Endothelial cell of umbilical vein (primary cell): ENCODE results near the gene FKRP. TPM values are rescaled to one million over a fixed set of nuclear protein-coding genes. Genes with fewer than 3 reads are reported as not detected.

ENCODE experiments used
- BruUV-seq: library from RNA; stranded (reverse); fragments of 400-500 nt; replicated peaks from 2 replicates; lab custom pipeline; 2021; lab: Mats Ljungman, UMichigan
- CTCF ChIA-PET: fragments of 300-600, 350-600 bp; sonication (Branson Sonifier 250); formaldehyde crosslinking; loops from one replicate; lab custom pipeline; 2021; ENCODE audit warnings: antibody characterized with exemption, inconsistent platforms; lab: Charles Lee
- POLR2A ChIA-PET: fragments of 300-600, 350-600 bp; sonication (Branson Sonifier 250); formaldehyde crosslinking; loops from one replicate; lab custom pipeline; 2021; ENCODE audit warnings: antibody characterized with exemption, inconsistent platforms; lab: Charles Lee
- DNase-seq: peaks from one replicate; pipeline ENCODE4 v3.0.0-alpha.2; 2011; ENCODE audit warnings: low read depth, low spot score
- FAIRE-seq: peaks from 2 replicates; lab custom pipeline; 2011; peaks lifted over from hg19 to GRCh38; lab: Jason Lieb, UNC
- H2AFZ ChIP-seq: 2 replicates; pipeline ENCODE4 v1.6.0; 2012; ENCODE audit warnings: low read depth, low read length, control low read depth, inconsistent platforms
- H3K27ac ChIP-seq: 2 replicates; pipeline ENCODE4 v1.5.1; 2011; ENCODE audit warnings: low read depth, mild to moderate bottlenecking, control low read depth, low read length, moderate library complexity; ENCODE audit not compliant: insufficient read depth
- H3K27me3 ChIP-seq, 2 experiments: 2 replicates each; pipeline versions ENCODE4 v1.6.0 to v1.6.1; 2011; ENCODE audit warnings: low read length in 2 of 2, mixed read lengths in 1 of 2; ENCODE audit not compliant: control insufficient read depth in 2 of 2, insufficient read depth in 2 of 2
- H3K36me3 ChIP-seq, 2 experiments: 2 replicates in 1 of 2; 3 replicates in 1 of 2; pipeline ENCODE4 v1.5.1; 2011; ENCODE audit warnings: low read length in 2 of 2, mild to moderate bottlenecking in 1 of 2, moderate library complexity in 1 of 2; ENCODE audit not compliant: control insufficient read depth in 2 of 2, insufficient read depth in 2 of 2; ENCODE audit errors: extremely low read depth in 1 of 2
- H3K4me1 ChIP-seq: 3 replicates; pipeline ENCODE4 v1.5.1; 2011; ENCODE audit warnings: mild to moderate bottlenecking, low read length; ENCODE audit not compliant: control insufficient read depth, insufficient read depth; ENCODE audit errors: extremely low read depth
- H3K4me2 ChIP-seq: 2 replicates; pipeline ENCODE4 v1.6.1; 2011; ENCODE audit warnings: low read length, control low read depth, mixed read lengths; ENCODE audit not compliant: insufficient read depth
- H3K4me3 ChIP-seq, 3 experiments: fragments of 200-600 bp in 1 of 3; sonication (generic), shearing (Covaris generic) in 1 of 3; replicated peaks in 1 of 3; 2 replicates each; pipeline ENCODE4 v1.5.1; 2011 to 2016; ENCODE audit warnings: control low read depth in 3 of 3, low read length in 3 of 3, mild to moderate bottlenecking in 2 of 3, inconsistent platforms in 1 of 3, low read depth in 1 of 3, moderate library complexity in 1 of 3; ENCODE audit not compliant: insufficient read depth in 1 of 3
- H3K79me2 ChIP-seq: 2 replicates; pipeline ENCODE4 v1.6.0; 2012; ENCODE audit warnings: low read length, inconsistent platforms; ENCODE audit not compliant: control insufficient read depth, insufficient read depth
- H3K9ac ChIP-seq: replicated peaks from 2 replicates; pipeline ENCODE3; 2011; ENCODE audit warnings: low read length, control low read depth; ENCODE audit not compliant: insufficient read depth; ENCODE audit errors: extremely low read depth
- H3K9me1 ChIP-seq: replicated peaks from 3 replicates; pipeline ENCODE4 v1.6.0; 2011; ENCODE audit warnings: mild to moderate bottlenecking, low read length; ENCODE audit not compliant: control insufficient read depth, insufficient read depth; ENCODE audit errors: extremely low read depth
- H3K9me3 ChIP-seq: replicated peaks from 2 replicates; pipeline ENCODE4 v1.5.1; 2012; ENCODE audit warnings: low read length, inconsistent platforms; ENCODE audit not compliant: control insufficient read depth, insufficient read depth
- H4K20me1 ChIP-seq: replicated peaks from 2 replicates; pipeline ENCODE3; 2011; ENCODE audit warnings: mild to moderate bottlenecking, low read length; ENCODE audit not compliant: control insufficient read depth, insufficient read depth; ENCODE audit errors: extremely low read depth
- CTCF ChIP-seq, 2 donors: IDR thresholded peaks; 1 replicate in 1 of 2; 2 replicates in 1 of 2; pipeline ENCODE4 v1.5.1; 2011; ENCODE audit warnings: low read length in 2 of 2, mild to moderate bottlenecking in 2 of 2, moderate library complexity in 2 of 2, control low read depth in 1 of 2, inconsistent platforms in 1 of 2, low read depth in 1 of 2; ENCODE audit not compliant: insufficient read depth in 1 of 2; ENCODE audit errors: extremely low read depth in 1 of 2
- EZH2 ChIP-seq: IDR thresholded peaks from 2 replicates; pipeline ENCODE4 v1.6.1; 2012; ENCODE audit warnings: borderline replicate concordance, low read depth, mild to moderate bottlenecking, moderate library complexity, low read length, inconsistent platforms; ENCODE audit not compliant: severe bottlenecking
- FOS ChIP-seq: IDR thresholded peaks from 2 replicates; pipeline ENCODE4 v1.6.1; 2011; ENCODE audit warnings: mild to moderate bottlenecking, low read length, moderate library complexity, borderline replicate concordance; ENCODE audit not compliant: insufficient read depth
- GATA2 ChIP-seq: IDR thresholded peaks from 2 replicates; pipeline ENCODE4 v1.7.0; 2011; ENCODE audit warnings: low read depth, mild to moderate bottlenecking, moderate library complexity, mixed read lengths, low read length; ENCODE audit not compliant: insufficient read length, insufficient read depth
- JUN ChIP-seq: IDR thresholded peaks from 2 replicates; pipeline ENCODE4 v1.6.1; 2011; ENCODE audit warnings: borderline replicate concordance, low read depth; ENCODE audit not compliant: insufficient read length, insufficient read depth
- MAX ChIP-seq: IDR thresholded peaks from 2 replicates; pipeline ENCODE4 v1.6.1; 2011; ENCODE audit not compliant: insufficient read depth, insufficient read length
- MYC ChIP-seq: IDR thresholded peaks from one replicate; pipeline ENCODE4 v1.6.1; 2011; ENCODE audit warnings: mild to moderate bottlenecking, low read depth, low read length
- POLR2A ChIP-seq: IDR thresholded peaks from 2 replicates; pipeline ENCODE4 v1.6.1; 2012; ENCODE audit warnings: low read depth, mild to moderate bottlenecking, control low read depth, low read length
- POLR2AphosphoS5 ChIP-seq: IDR thresholded peaks from 2 replicates; pipeline ENCODE4 v1.6.1; 2012; ENCODE audit warnings: low read depth, mild to moderate bottlenecking, control low read depth, low read length, moderate library complexity; ENCODE audit not compliant: insufficient read depth
- dilution Hi-C: fragments of 300-500 bp; cut with MboI; formaldehyde crosslinking; loops from one replicate; pipeline ENCODE4 v1.15.0; 2019; ENCODE audit warnings: low sequenced_read_pairs; ENCODE audit not compliant: extremely low pct_ligation_motif_present
- intact Hi-C: fragments of 100-400 bp; cut with micrococcal nuclease; formaldehyde crosslinking; loops from one replicate; pipeline ENCODE4 v1.10.0; 2022
- polyA plus RNA-seq, 4 experiments: library from polyadenylated mRNA; depleted of rRNA in 3 of 4; stranded (reverse) in 3 of 4; unstranded in 1 of 4; fragments of >200 nt; gene quantifications; 2 replicates each; pipeline versions ENCODE4 v1.2.1 to v1.2.3, GENCODE V29; 2011 to 2012; ENCODE audit warnings: missing spikeins in 1 of 4
- total RNA-seq: library from RNA; stranded (reverse); gene quantifications from 2 replicates; pipeline ENCODE4 v1.2.3, GENCODE V29; 2021

FKRP gene
- total and polyA plus RNA-seq, 2 donors (not counting 3 experiments of a cell fraction or from before 2014, with no cell fraction given): 31.5 to 32.8 TPM

GRCh38 chr19:46718934-46719622 is 26.8 kb upstream of the FKRP start:
- intact Hi-C loops (no loop called here), dilution Hi-C loops (no loop called here)
- Histone ChIP-seq H3K27me3 (no peaks in the 10 kb centered on the region), H3K9ac (no peak overlapping the region), H2AFZ (no peak overlapping the region), H3K79me2 (peaks cover 22% of the 10 kb centered on the region), H3K27ac (no peak overlapping the region), H3K9me3 (no peaks in the 10 kb centered on the region), H3K9me1 (no peaks in the 10 kb centered on the region), H4K20me1 (no peaks in the 10 kb centered on the region), H3K4me2 (no peak overlapping the region), H3K36me3 (peaks cover 6 to 30% of the 10 kb centered on the region in 2 experiments), H3K4me3 (no peak overlapping the region), H3K4me1 (peaks cover 39% of the 10 kb centered on the region)
- ChIA-PET POLR2A (no interaction called here), CTCF (interaction anchor here (1.0 kb wide), 1 partner anchor 14 kb away, joined by 3 read pairs; no protein-coding TSS in a partner anchor)
- DNase-seq (no peak), FAIRE-seq (no peak)
- BruUV-seq: no TSS peak
- TF ChIP-seq MAX: no peak
- no peak for TF ChIP-seq JUN
- no peak for TF ChIP-seq FOS
- no peak for TF ChIP-seq MYC
- TF ChIP-seq POLR2AphosphoS5: no peak
- no peak for TF ChIP-seq CTCF (IDR thresholded peaks at IDR 0.05; ENCODE audit: extremely low read depth in 1 of 2, insufficient read depth in 1 of 2, low read depth in 1 of 2, low read length in 2 of 2)
- no peak for TF ChIP-seq POLR2A
- no peak for TF ChIP-seq GATA2
- TF ChIP-seq EZH2: no peak
